BE2C (cell line): ENCODE measurements around the gene LOXHD1.

Experiments used
- DNase-seq: peaks from one replicate; pipeline ENCODE4 v3.0.0-alpha.2; 2020
- H3K27me3 ChIP-seq: fragments of 250-450 bp; sonication (Bioruptor Pico); 2 replicates; pipeline ENCODE4 v1.5.1; 2020; ENCODE audit warnings: mild to moderate bottlenecking
- H3K36me3 ChIP-seq: fragments of 250-450 bp; sonication (Bioruptor Pico); 2 replicates; pipeline ENCODE4 v1.5.1; 2020; ENCODE audit warnings: mild to moderate bottlenecking
- H3K4me1 ChIP-seq: fragments of 250-450 bp; sonication (Bioruptor Pico); 2 replicates; pipeline ENCODE4 v1.5.1; 2020
- H3K4me3 ChIP-seq: 2 replicates; pipeline ENCODE4 v1.5.1; 2011; ENCODE audit warnings: low read depth, low read length
- H3K9me3 ChIP-seq: fragments of 250-450 bp; sonication (Bioruptor Pico); 2 replicates; pipeline ENCODE4 v1.5.1; 2020
- TF ChIP-seq, protein P1 (sequence below): IDR thresholded peaks from 2 replicates; pipeline ENCODE4 v1.5.1; 2012; ENCODE audit warnings: mild to moderate bottlenecking, low read depth, low read length

Gene LOXHD1

DNA sequence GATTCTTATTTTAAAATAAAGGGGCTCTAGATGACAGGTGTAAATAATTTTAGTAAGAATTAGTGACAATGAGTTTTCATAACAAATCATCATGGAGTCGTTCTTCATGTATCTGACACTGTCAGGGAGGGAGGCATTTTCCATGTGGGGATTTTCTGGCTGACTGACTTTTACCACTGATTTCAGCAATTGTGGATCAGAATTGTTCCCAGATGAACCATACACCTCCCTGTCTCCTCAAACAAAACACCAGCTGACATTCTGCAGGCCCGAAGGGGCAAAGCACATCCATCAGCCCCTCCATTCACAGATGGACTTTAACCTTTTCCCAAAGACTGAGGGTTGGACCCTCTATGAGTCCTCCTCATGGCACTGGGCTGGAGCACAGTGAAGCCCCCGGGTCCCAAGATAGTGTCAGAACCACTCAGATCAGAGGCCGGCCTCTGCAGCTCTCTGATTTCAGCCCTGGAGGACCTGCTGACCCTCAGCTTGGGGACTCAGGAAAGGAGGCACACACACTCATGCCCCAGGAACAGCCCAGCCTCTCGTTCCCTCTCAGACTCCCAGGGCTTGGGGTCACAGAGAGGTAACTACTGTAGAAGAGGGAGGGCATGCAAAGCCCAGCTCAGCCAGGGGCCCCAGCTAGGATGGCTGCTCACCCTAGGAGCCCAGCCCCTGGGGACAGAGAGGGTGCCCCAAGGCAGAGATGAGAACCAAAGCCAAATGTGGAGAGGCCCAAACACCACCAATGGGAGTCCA, 43.2 kb upstream of the LOXHD1 start:
- H3K27me3 ChIP-seq: no peaks in the 10 kb centered on the region
- TF ChIP-seq, protein P1, sequence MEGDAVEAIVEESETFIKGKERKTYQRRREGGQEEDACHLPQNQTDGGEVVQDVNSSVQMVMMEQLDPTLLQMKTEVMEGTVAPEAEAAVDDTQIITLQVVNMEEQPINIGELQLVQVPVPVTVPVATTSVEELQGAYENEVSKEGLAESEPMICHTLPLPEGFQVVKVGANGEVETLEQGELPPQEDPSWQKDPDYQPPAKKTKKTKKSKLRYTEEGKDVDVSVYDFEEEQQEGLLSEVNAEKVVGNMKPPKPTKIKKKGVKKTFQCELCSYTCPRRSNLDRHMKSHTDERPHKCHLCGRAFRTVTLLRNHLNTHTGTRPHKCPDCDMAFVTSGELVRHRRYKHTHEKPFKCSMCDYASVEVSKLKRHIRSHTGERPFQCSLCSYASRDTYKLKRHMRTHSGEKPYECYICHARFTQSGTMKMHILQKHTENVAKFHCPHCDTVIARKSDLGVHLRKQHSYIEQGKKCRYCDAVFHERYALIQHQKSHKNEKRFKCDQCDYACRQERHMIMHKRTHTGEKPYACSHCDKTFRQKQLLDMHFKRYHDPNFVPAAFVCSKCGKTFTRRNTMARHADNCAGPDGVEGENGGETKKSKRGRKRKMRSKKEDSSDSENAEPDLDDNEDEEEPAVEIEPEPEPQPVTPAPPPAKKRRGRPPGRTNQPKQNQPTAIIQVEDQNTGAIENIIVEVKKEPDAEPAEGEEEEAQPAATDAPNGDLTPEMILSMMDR: no peak
- no peak overlapping the region for H3K4me3 ChIP-seq
- H3K36me3 ChIP-seq: no peaks in the 10 kb centered on the region
- no peak for DNase-seq
- H3K9me3 ChIP-seq: no peaks in the 10 kb centered on the region
- no peaks in the 10 kb centered on the region for H3K4me1 ChIP-seq

DNA sequence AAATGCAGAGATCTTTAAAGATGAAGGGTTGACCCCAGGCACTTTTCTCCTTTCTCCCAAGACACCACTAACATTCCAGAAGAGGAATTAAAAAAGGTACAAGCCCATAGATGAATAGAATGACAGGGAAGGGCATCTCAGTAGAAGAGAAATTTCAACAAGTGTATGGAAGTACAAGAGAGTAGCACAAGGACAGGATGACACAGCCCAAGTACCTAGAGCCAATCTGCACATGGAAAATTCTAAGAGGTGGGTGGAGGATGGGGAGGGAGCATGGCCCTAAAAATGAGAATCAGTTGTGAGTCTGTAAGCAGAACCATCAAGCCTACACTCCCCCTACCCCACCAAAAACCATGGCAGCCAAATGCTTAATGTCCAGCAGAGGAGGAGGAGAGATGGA, 39.7 kb upstream of the LOXHD1 start:
- H3K4me3 ChIP-seq: no peak overlapping the region
- H3K9me3 ChIP-seq: no peaks in the 10 kb centered on the region
- no peak for DNase-seq
- TF ChIP-seq, protein P1: no peak
- H3K27me3 ChIP-seq: no peaks in the 10 kb centered on the region
- no peaks in the 10 kb centered on the region for H3K36me3 ChIP-seq
- no peaks in the 10 kb centered on the region for H3K4me1 ChIP-seq

- H3K4me3 ChIP-seq: no peak overlapping the region
Observed at GRCh38 chr18:46696268-46696667, 39.2 kb upstream of the LOXHD1 start.

GRCh38 chr18:46693996-46694395, 37.0 kb upstream of the LOXHD1 start:
- no peaks in the 10 kb centered on the region for H3K36me3 ChIP-seq

More at GRCh38 chr18:46696268-46696667, 39.2 kb upstream of the LOXHD1 start:
- H3K9me3 ChIP-seq: no peaks in the 10 kb centered on the region
- no peak for DNase-seq
- H3K36me3 ChIP-seq: no peaks in the 10 kb centered on the region
- H3K27me3 ChIP-seq: no peaks in the 10 kb centered on the region
- no peaks in the 10 kb centered on the region for H3K4me1 ChIP-seq
- TF ChIP-seq, protein P1: no peak

GRCh38 chr18:46688853-46689525, 32.0 kb upstream of the LOXHD1 start:
- TF ChIP-seq, protein P1: no peak
- no peaks in the 10 kb centered on the region for H3K9me3 ChIP-seq
- H3K4me1 ChIP-seq: no peaks in the 10 kb centered on the region
- H3K27me3 ChIP-seq: no peaks in the 10 kb centered on the region
- H3K4me3 ChIP-seq: no peak overlapping the region
- H3K36me3 ChIP-seq: no peaks in the 10 kb centered on the region
- no peak for DNase-seq

More at GRCh38 chr18:46693996-46694395, 37.0 kb upstream of the LOXHD1 start:
- TF ChIP-seq, protein P1: no peak
- no peaks in the 10 kb centered on the region for H3K9me3 ChIP-seq
- no peak for DNase-seq
- no peak overlapping the region for H3K4me3 ChIP-seq
- H3K27me3 ChIP-seq: no peaks in the 10 kb centered on the region
- H3K4me1 ChIP-seq: no peaks in the 10 kb centered on the region

DNA sequence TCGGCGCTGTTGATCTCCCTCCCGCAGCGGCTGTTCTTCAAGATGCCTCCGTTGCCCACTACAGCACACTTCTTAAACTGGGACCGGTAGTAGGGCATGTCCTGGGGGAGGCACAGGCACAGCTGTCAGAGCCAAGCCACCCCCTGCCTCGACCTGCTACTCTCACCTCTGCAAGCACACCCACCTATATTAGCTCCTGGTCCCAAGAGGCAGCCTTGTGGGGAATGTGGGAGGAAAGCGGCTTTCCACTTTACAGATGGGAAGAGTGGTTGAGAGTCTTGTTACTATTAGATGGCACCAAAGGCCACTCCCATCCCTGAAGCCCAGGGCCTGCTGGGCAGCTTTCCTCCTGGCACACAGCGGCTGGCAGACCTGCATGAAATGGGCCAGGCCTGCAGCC, 29.2 kb upstream of the LOXHD1 start:
- TF ChIP-seq, protein P1: no peak
- no peak for DNase-seq
- no peak overlapping the region for H3K4me3 ChIP-seq
- no peaks in the 10 kb centered on the region for H3K36me3 ChIP-seq
- no peaks in the 10 kb centered on the region for H3K9me3 ChIP-seq
- H3K4me1 ChIP-seq: no peaks in the 10 kb centered on the region
- H3K27me3 ChIP-seq: no peaks in the 10 kb centered on the region
